Measurements from ENCODE around the gene TMEM256.

DNA sequence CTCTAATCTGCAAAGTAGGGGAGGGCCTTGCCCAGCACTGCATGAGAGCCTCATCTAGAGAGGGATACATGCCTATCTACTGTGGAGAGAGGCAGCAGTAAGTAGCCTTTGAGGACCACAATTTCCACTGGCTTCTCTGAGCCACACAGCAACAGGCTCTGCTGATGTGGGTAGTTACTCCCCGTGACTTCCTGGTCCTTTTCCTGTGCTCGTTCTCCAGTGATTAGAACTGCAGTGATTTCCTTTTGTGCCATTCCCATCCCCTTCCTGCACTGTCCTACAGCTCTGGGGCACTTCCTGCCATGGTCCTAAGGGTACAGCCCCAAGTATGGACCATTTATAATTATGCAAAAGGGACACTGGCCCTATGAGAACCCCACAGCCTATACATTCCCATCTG lies 12.6 kb downstream of the TMEM256 start:
- TF ChIP-seq EZH2 (IDR thresholded peaks at IDR 0.05; ENCODE audit: insufficient read depth, poor library complexity, severe bottlenecking) (no peak), EZH2phosphoT487 (IDR thresholded peaks at IDR 0.05; ENCODE audit: insufficient read depth, low read depth) (no peak)
